NCI-H2227 (cell line): ENCODE results near the gene NAV3.

Source experiments
- DNase-seq: peaks from one replicate; lab custom pipeline; 2025; ENCODE audit not compliant: unreplicated experiment; lab: John Stamatoyannopoulos, UW

Gene NAV3

GRCh38 chr12:78035901-78036606 lies 205.4 kb downstream of the NAV3 start:
- DNase-seq = peak; percentile 67

GRCh38 chr12:78036874-78037273 lies 206.2 kb downstream of the NAV3 start:
- peak; percentile 41 for DNase-seq

DNA sequence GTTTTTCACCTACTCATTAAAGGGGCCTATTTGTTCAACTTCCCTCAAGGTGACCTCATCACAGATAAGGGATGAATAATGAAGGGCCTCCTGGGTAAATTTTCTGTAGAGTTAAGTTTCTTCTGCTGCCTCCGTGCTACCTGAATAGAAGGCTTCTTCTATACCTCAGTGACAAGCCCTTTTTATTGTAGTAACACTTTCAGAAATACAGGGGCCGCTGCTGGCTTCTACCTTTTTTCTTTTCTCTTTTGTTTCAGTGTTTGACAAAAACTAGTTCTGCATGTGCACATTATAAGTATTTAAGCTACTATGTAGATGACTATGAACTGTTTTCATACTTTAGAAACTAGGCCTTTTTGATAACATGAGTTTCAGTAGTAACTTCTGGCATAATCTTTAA lies 207.0 kb downstream of the NAV3 start:
- DNase-seq = peak; percentile 36

DNA sequence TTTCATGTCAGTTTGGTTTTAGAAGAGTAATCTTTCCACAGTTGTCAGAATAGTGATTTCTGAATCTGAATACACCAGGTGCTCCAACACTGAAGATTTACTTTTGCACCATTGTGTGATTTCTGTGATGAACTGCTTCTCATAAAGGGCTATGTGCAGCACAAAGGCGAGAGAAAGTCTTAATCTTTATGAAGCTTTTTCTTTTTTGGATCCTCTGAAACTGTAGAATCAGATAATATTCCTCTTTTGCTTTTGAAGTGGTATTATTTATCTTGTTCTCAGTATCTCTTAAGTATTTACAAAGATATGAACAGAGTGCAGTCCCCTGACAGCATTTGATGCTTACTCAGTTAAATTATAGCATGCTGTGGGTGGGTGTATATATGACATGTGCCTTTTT lies 207.8 kb downstream of the NAV3 start:
- no peak for DNase-seq

GRCh38 chr12:78038986-78039385 lies 208.3 kb downstream of the NAV3 start:
- no peak for DNase-seq

- DNase-seq = no peak
Measured at GRCh38 chr12:78040111-78040510, 209.4 kb downstream of the NAV3 start.

DNA sequence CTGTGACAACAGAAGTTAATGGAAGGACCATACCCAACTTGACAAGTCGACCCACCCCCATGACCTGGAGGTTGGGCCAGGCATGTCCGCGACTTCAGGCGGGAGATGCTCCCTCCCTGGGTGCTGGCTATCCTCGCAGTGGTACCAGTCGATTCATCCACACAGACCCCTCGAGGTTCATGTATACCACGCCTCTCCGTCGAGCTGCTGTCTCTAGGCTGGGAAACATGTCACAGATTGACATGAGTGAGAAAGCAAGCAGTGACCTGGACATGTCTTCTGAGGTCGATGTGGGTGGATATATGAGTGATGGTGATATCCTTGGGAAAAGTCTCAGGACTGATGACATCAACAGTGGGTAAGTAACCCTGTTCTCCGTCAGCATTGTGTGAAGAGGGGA lies 220.1 kb downstream of the NAV3 start:
- DNase-seq = no peak

DNA sequence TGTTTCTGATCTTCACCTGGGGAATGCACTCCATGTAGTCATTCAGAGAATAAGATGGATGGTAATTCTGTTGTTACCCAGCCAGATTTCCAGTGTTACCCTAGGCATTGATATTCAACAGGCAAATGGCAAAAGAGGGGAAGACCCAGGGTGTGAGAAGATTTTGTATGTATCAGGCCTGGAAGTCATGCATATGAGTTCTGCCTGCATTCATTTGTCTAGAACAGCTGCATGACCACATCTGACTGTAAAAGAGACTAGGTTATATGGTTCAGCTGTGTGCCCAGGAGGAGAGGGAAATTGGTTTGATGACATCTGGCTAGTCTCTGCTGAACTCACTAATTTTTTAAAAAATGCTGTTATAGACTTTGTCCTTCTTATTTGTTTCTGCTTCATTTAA lies 224.9 kb downstream of the NAV3 start:
- DNase-seq = no peak

DNA sequence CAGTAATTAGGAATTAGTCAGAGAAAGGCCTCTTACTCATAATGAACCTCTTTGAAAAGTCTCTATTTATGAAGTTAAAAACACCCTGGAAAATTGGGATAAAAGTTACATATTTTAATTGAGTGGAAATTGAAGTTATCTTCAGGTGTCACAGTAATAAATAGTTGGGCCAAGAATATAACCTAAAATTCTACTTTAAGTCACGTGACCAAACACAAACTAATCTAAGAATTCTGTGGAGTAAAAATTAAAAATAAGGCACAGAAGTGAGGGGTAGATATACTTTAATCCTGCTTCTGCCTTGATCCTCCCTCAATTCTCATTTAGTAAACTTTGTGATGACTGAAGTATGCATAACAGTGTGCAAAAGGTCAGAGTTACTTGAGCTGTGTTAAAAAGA lies 226.4 kb downstream of the NAV3 start:
- DNase-seq = no peak

- DNase-seq = no peak
Measured at GRCh38 chr12:78060186-78060585, 229.5 kb downstream of the NAV3 start.

DNA sequence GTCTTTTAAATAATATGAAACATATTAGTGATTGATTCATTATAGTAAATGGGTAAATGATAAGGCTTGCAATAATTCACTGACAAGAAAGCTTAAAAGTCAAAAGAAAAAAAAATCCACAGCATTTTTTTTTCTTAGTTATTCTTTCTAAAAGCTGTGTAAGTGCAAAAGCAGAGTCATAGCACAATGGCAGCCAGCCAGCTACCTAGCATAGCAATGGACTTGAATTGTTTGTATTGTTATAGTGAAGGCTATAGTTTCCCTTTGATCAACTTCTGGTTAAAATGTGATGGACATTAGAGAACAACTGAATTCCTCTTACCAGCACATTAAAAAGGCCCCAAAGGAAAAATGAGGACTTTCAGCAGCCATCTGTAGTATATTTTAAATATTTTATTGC lies 232.1 kb downstream of the NAV3 start:
- no peak for DNase-seq

GRCh38 chr12:78081590-78082314 lies 251.1 kb downstream of the NAV3 start:
- no peak for DNase-seq

DNA sequence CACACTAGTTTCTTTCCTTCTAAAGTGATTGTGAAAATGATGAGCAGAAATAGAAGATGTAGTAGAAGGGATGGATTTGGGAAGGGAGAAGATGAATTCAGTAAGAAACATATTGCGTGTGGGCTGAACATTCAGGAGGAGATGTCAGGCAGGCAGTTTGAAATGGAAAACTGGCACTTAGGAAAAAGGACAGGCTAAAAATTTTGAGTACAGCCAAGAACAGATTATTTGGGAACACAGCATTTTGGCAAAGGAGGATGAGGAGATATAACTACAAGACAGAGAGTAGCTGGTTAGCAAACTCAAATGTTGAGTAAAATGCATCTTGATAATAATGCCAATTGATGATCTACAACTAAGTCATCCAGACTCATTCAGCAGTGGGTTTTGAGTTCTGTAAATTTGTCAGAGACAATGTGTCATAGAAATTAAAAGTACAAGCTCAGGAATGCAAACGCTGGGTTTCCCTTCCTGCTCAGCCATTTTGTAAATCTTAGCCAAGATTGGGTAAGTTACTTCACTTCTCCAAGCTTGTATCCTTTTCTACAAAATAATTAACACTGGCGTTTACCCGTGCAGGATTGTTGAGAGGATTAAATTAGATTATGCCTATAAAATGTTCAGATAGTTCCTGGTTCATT lies 255.0 kb downstream of the NAV3 start:
- DNase-seq = no peak

GRCh38 chr12:78086553-78087362 lies 256.1 kb downstream of the NAV3 start:
- DNase-seq = no peak

- DNase-seq = no peak
Measured at GRCh38 chr12:78087363-78087675, 256.6 kb downstream of the NAV3 start.

- peak; percentile 16 for DNase-seq
Measured at GRCh38 chr12:78088391-78088832, 257.7 kb downstream of the NAV3 start.

DNA sequence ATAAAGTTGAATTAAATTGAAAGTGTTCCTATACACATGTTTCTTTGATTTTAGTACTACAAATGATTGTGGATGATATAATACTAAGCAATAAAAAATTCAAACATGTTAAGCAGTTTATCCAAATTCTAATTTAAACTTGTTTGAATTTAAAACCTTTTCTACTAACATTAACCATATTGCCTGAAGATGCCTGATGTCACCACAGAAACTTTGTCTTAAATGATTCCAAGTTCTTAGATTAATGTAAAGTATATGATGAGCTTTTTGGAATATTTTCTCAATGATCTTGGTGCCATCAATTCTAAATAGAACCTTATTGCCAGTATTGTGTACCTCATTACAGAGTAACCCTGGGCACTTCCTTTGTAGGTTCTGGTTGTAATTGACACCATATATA lies 259.6 kb downstream of the NAV3 start:
- no peak for DNase-seq

DNA sequence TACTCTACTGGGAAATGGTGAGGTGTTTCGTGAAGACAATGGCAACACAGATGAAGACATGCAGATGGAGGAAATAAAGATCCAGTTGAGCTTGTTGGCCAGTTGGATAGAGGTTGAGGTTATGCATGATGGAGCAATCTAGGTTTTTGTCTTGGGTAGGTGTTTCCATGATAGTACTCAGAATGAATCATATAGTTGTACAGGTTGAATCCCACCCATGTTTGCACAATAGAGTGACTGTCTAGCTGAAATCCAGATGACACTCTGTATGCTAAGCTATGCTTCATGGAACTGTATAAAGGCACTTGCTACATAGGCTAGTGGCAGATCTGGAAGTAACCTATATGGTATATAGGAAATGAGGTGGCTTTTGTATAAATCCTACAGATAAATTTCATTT lies 264.9 kb downstream of the NAV3 start:
- DNase-seq = no peak

DNA sequence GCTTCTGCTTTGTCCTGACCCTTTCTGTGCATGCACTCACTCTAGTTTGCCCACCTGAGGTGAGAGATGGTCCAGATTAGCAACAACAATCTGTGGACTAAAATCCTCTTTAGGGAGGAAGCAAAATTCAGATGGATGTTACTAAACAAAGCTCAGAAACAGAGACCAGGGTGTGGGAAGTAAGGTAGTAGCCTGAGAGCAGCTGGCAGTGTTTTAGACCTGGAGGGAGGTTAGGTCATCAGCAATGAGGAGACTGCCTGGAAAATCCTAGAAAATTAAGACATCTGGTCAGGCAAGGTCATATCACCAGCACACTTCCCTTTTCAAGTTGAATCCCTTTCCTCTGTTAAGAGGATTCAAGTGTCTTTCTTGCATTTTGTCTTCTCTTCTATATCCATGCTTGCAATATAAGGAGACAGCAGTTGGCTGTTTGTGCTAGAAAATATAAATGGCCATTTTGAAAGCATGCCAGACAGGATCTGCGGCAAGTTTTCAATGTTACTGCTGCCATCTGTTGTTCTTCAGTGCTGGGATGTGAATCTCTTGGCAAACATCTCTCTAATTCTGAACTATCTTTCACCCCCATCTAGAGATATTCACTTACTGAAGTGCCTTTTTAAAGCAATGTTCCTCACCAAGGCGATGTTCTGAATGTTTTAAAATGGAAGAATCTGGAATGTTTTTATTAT lies 266.4 kb downstream of the NAV3 start:
- DNase-seq = peak; percentile 41

DNA sequence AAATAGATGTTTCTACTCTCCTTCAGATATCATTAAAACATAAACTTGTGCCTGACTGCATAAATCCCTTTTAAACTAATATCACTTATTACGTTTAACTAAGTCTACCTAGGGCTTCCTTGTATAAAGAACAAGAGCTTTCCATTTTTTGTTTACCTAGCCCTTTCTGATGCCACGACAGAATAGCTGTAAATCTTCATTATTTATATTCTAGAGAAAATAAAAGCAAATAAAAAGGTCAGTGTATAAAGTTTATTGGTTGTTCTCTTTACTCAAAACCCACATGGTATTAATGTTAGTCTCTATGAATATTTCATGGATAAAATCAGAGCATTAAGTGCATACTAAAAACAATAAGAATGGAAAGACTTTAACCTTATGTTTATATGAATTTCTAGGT lies 269.1 kb downstream of the NAV3 start:
- no peak for DNase-seq
